ENCODE data around the gene MYO1D. TPM values are rescaled to one million over a fixed set of nuclear protein-coding genes. Genes with fewer than 3 reads are reported as not detected.
"Not testable (repeated sequence)": the region's sequence is repeated elsewhere in the genome, so short reads cannot be mapped to it uniquely, and the experiment has no call there.

Gene MYO1D
- total RNA-seq, 1 experiment from 2014 or later: 35.7 TPM

DNA sequence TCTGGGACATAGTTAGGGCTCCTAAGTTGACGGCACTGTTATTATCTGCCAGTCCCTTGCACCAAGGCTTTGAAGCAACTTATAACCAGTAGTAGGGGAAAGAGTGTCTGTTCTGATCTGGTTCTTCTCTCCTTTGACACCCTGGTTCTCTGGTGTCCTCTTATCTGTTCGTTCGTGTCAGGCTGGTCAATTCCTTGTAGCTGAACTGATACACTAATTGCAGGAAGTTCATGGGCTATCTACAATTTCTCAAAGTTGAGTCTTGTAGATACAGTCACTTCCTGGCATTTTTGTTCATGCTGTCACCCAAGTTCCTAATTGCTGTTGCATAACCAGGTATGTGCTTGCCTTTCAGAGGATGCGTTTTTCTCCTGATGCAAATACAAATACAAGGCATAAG lies 17.3 kb upstream of the MYO1D start:
- POLR2A ChIA-PET: no interaction called here
- no TSS peak for BruUV-seq (replicated peaks)

DNA sequence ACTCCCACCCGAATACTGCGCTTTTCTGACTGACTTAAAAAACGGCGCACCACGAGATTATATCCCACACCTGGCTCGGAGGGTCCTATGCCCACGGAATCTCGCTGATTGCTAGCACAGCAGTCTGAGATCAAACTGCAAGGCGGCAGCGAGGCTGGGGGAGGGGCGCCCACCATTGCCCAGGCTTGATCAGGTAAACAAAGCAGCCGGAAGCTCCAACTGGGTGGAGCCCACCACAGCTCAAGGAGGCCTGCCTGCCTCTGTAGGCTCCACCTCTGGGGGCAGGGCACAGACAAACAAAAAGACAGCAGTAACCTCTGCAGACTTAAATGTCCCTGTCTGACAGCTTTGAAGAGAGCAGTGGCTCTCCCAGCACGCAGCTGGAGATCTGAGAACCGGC lies 10.5 kb upstream of the MYO1D start:
- H3K9me3 ChIP-seq (ENCODE audit: control insufficient read depth in 1 of 2, insufficient read depth in 1 of 2, low read depth in 1 of 2, low read length in 2 of 2); H3K4me3 ChIP-seq (replicated peaks in 1 of 2; ENCODE audit: low read depth in 1 of 2, low read length in 2 of 2); CTCF ChIA-PET; H3K4me1 ChIP-seq (ENCODE audit: control insufficient read depth in 1 of 2, insufficient read depth in 2 of 2, low read length in 2 of 2); BruUV-seq (replicated peaks); intact Hi-C loops (cut with micrococcal nuclease); H3K27me3 ChIP-seq (ENCODE audit: insufficient read depth, low read length); RAD21 ChIA-PET (ENCODE audit: low non-redundant PET in 1 of 2, low total read pairs in 2 of 2, uncharacterized antibody in 2 of 2, unreplicated experiment in 2 of 2); ATAC-seq; H3K4me2 ChIP-seq (ENCODE audit: low read length); H3K36me3 ChIP-seq (ENCODE audit: control insufficient read depth in 1 of 2, insufficient read depth in 2 of 2, low read length in 2 of 2); DNase-seq (ENCODE audit: low read depth, low spot score); POLR2A ChIA-PET; H2AFZ ChIP-seq (ENCODE audit: low read depth, low read length, poor library complexity, severe bottlenecking); H3K9ac ChIP-seq (ENCODE audit: low read length); H3K9me2 ChIP-seq (ENCODE audit: insufficient read depth); H4K20me1 ChIP-seq (ENCODE audit: insufficient read depth); H3K27ac ChIP-seq (ENCODE audit: low read depth, low read length); H3K79me2 ChIP-seq (ENCODE audit: insufficient read depth, low read length): not testable (repeated sequence)

More for the DNA sequence above, 17.3 kb upstream of the MYO1D start:
- Histone ChIP-seq H3K4me3 (replicated peaks in 1 of 2; ENCODE audit: low read depth in 1 of 2, low read length in 2 of 2) (no peak overlapping the region), H3K36me3 (ENCODE audit: control insufficient read depth in 1 of 2, insufficient read depth in 2 of 2, low read length in 2 of 2) (no peaks in the 10 kb centered on the region), H3K4me2 (ENCODE audit: low read length) (no peak overlapping the region), H3K9ac (ENCODE audit: low read length) (no peak overlapping the region), H3K27me3 (ENCODE audit: insufficient read depth, low read length) (no peaks in the 10 kb centered on the region), H4K20me1 (ENCODE audit: insufficient read depth) (no peaks in the 10 kb centered on the region), H3K27ac (ENCODE audit: low read depth, low read length) (no peak overlapping the region), H3K79me2 (ENCODE audit: insufficient read depth, low read length) (no peaks in the 10 kb centered on the region), H3K4me1 (ENCODE audit: control insufficient read depth in 1 of 2, insufficient read depth in 2 of 2, low read length in 2 of 2) (no peaks in the 10 kb centered on the region), H3K9me3 (ENCODE audit: control insufficient read depth in 1 of 2, insufficient read depth in 1 of 2, low read depth in 1 of 2, low read length in 2 of 2) (no peaks in the 10 kb centered on the region), H3K9me2 (ENCODE audit: insufficient read depth) (no peaks in the 10 kb centered on the region), H2AFZ (ENCODE audit: low read depth, low read length, poor library complexity, severe bottlenecking) (no peak overlapping the region)
- DNase-seq (ENCODE audit: low read depth, low spot score) (no peak), ATAC-seq (no peak)
- CTCF ChIA-PET: no interaction called here
- intact Hi-C loops (cut with micrococcal nuclease): no loop called here
- RAD21 ChIA-PET (ENCODE audit: low non-redundant PET in 1 of 2, low total read pairs in 2 of 2, uncharacterized antibody in 2 of 2, unreplicated experiment in 2 of 2): no interaction called here
- TF ChIP-seq EGR1 (IDR thresholded peaks at IDR 0.05; ENCODE audit: low read depth) (no peak), ELF1 (IDR thresholded peaks at IDR 0.05; ENCODE audit: borderline replicate concordance, low read depth) (no peak)

GRCh38 chr17:32886951-32887350 lies 10.0 kb upstream of the MYO1D start:
- H3K36me3 ChIP-seq (ENCODE audit: control insufficient read depth in 1 of 2, insufficient read depth in 2 of 2, low read length in 2 of 2); H3K27me3 ChIP-seq (ENCODE audit: insufficient read depth, low read length); DNase-seq (ENCODE audit: low read depth, low spot score); POLR2A ChIA-PET; H3K4me3 ChIP-seq (replicated peaks in 1 of 2; ENCODE audit: low read depth in 1 of 2, low read length in 2 of 2); ATAC-seq; H4K20me1 ChIP-seq (ENCODE audit: insufficient read depth); H3K9ac ChIP-seq (ENCODE audit: low read length); H3K4me2 ChIP-seq (ENCODE audit: low read length); H3K9me3 ChIP-seq (ENCODE audit: control insufficient read depth in 1 of 2, insufficient read depth in 1 of 2, low read depth in 1 of 2, low read length in 2 of 2); BruUV-seq (replicated peaks); RAD21 ChIA-PET (ENCODE audit: low non-redundant PET in 1 of 2, low total read pairs in 2 of 2, uncharacterized antibody in 2 of 2, unreplicated experiment in 2 of 2); H3K27ac ChIP-seq (ENCODE audit: low read depth, low read length); H3K4me1 ChIP-seq (ENCODE audit: control insufficient read depth in 1 of 2, insufficient read depth in 2 of 2, low read length in 2 of 2); H3K79me2 ChIP-seq (ENCODE audit: insufficient read depth, low read length); intact Hi-C loops (cut with micrococcal nuclease); H3K9me2 ChIP-seq (ENCODE audit: insufficient read depth); H2AFZ ChIP-seq (ENCODE audit: low read depth, low read length, poor library complexity, severe bottlenecking): not testable (repeated sequence)
- CTCF ChIA-PET: interaction anchor here (2.1 kb wide), 1 partner anchor 10 kb away, joined by 11 read pairs; the partner anchor contains the start of gene MYO1D

All from HCT116 (cell line).